Activated naive CD4-positive, alpha-beta T cell treated with anti-CD3 and anti-CD28 coated beads for 36 hours (primary cell): ENCODE data around the gene ACAP2. TPM values are rescaled to one million over a fixed set of nuclear protein-coding genes. Genes with fewer than 3 reads are reported as not detected.

Source experiments
- CTCF ChIA-PET: fragments of 350-600 bp; sonication (Branson Sonifier 250); formaldehyde crosslinking; loops from one replicate; lab custom pipeline; 2021; ENCODE audit warnings: antibody characterized with exemption; lab: Charles Lee
- DNase-seq: peaks from one replicate; pipeline ENCODE4 v3.0.0-alpha.2; 2020
- H3K27ac Mint-ChIP-seq: one replicate; pipeline ENCODE4 v1.8.0; 2021; ENCODE audit warnings: mild to moderate bottlenecking, mixed read lengths
- H3K27me3 Mint-ChIP-seq: one replicate; pipeline ENCODE4 v1.8.0; 2021; ENCODE audit warnings: low read depth, mixed read lengths
- H3K36me3 Mint-ChIP-seq: one replicate; pipeline ENCODE4 v1.8.0; 2021; ENCODE audit warnings: low read depth, mixed read lengths
- H3K4me1 Mint-ChIP-seq: one replicate; pipeline ENCODE4 v1.8.0; 2021; ENCODE audit warnings: low read depth, mixed read lengths
- H3K4me3 Mint-ChIP-seq: one replicate; pipeline ENCODE4 v1.8.0; 2021; ENCODE audit warnings: mild to moderate bottlenecking, moderate library complexity, mixed read lengths
- H3K9me3 Mint-ChIP-seq: one replicate; pipeline ENCODE4 v1.8.0; 2021; ENCODE audit warnings: mixed read lengths
- intact Hi-C: fragments of 100-400 bp; cut with micrococcal nuclease; formaldehyde crosslinking; loops from one replicate; pipeline ENCODE4 v1.15.1; 2023
- total RNA-seq, 2 experiments: library from RNA; stranded (reverse); gene quantifications; one replicate each; pipeline ENCODE4 v1.2.3, GENCODE V29; 2021

Gene ACAP2
- total RNA-seq, 2 experiments from 2014 or later = 37.9 to 42.1 TPM

GRCh38 chr3:195255176-195255500 lies 187.7 kb downstream of the ACAP2 start:
- intact Hi-C loops = loop anchor here (5.0 to 10.0 kb wide), 2 partner anchors 128 to 250 kb away; no protein-coding TSS in a partner anchor
- no peak overlapping the region for H3K27ac Mint-ChIP-seq
- no peaks in the 10 kb centered on the region for H3K27me3 Mint-ChIP-seq
- DNase-seq = no peak
- peaks cover 19% of the 10 kb centered on the region for H3K4me1 Mint-ChIP-seq
- H3K9me3 Mint-ChIP-seq = no peaks in the 10 kb centered on the region
- no peak overlapping the region for H3K4me3 Mint-ChIP-seq
- no peaks in the 10 kb centered on the region for H3K36me3 Mint-ChIP-seq
- CTCF ChIA-PET = interaction anchor here (0.5 to 1.8 kb wide), 3 partner anchors 16 to 572 kb away, joined by 3 to 5 read pairs (median 5); partner anchors contain the start of gene XXYLT1

- CTCF ChIA-PET = interaction anchor here (0.5 to 1.8 kb wide), 3 partner anchors 17 to 571 kb away, joined by 3 to 5 read pairs (median 5); partner anchors contain the start of gene XXYLT1
- Mint-ChIP-seq H3K27me3 (no peaks in the 10 kb centered on the region), H3K9me3 (no peaks in the 10 kb centered on the region), H3K4me1 (peaks cover 23% of the 10 kb centered on the region), H3K27ac (no peak overlapping the region), H3K4me3 (no peak overlapping the region), H3K36me3 (no peaks in the 10 kb centered on the region)
- DNase-seq = no peak
- intact Hi-C loops = loop anchor here (5.0 to 10.0 kb wide), 2 partner anchors 127 to 250 kb away; no protein-coding TSS in a partner anchor
These were observed 188.2 kb downstream of the ACAP2 start for GRCh38 chr3:195254454-195255175.

DNA sequence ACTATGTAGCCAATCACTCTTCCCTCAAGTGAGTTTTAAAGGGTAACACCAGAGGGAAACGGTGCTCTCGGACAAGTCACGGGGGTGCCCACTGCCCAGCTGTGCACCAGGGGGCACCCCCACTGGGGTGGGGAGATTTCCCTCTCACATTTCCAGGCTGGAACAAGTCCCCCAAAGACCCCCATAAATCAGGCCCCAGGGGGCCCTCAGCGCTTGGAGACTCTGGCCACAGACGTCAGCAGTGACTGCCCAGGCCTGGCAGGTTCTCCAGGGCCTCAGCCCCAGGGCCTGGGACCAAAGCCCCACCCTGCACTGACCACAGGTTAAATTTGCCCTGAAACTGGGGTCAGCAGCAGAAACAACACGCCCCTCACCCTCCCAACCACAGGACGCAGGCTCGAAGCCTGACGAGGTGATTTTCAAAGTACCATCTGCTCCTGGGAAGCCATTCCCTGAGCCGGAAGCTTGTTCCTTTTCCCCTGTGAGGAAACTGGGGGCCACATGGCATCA lies 188.8 kb downstream of the ACAP2 start:
- intact Hi-C loops = loop anchor here (10.0 kb wide), 1 partner anchor 249 kb away; no protein-coding TSS in a partner anchor
- no peak for DNase-seq
- H3K36me3 Mint-ChIP-seq = no peaks in the 10 kb centered on the region

DNA sequence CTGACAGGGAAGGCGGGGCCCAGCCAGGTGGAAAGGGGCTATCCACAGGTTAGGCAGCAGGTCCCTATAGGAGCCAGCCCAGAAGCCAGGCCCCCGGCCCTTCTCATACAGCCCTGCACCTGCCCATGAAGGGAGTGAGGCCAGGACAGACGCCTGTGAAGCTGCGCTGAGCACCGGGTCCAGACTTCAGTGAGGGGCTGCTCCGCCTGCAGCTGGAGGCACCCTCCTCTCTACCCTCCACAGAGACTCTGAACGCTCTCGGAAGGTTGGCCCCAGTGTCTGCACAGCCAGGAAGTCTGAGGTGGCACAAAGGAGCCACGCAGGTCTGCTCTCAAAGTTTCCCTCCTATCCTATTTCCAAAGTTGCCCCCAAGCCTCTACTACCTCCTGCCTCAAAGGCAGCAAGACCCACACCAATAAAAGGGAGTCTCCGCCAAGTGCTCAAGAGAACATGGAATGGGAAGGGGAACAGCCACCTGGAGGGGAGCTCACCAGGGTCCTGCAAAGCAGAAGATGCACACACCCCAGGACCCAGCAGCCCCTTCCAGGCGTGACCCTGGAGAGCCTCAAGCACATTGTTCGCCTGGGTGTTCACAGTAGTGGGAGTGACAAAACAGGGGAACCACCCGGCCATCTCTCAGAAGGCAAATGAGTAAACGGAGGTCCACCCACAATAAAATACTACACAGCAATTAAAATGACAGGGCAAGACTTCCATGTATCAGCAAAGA lies 191.3 kb downstream of the ACAP2 start:
- DNase-seq = no peak
- Mint-ChIP-seq H3K36me3 (no peaks in the 10 kb centered on the region), H3K27me3 (no peaks in the 10 kb centered on the region), H3K9me3 (no peaks in the 10 kb centered on the region), H3K4me3 (no peak overlapping the region), H3K4me1 (peaks cover 18% of the 10 kb centered on the region), H3K27ac (no peak overlapping the region)
- intact Hi-C loops = loop anchor here (10.0 kb wide), 1 partner anchor 247 kb away; no protein-coding TSS in a partner anchor
- CTCF ChIA-PET = interaction anchor here (1.4 kb wide), 1 partner anchor 569 kb away, joined by 4 read pairs; no protein-coding TSS in a partner anchor

More for the DNA sequence above, 188.8 kb downstream of the ACAP2 start:
- H3K9me3 Mint-ChIP-seq = no peaks in the 10 kb centered on the region
- CTCF ChIA-PET = no interaction called here
- no peak overlapping the region for H3K27ac Mint-ChIP-seq
- no peaks in the 10 kb centered on the region for H3K27me3 Mint-ChIP-seq
- H3K4me1 Mint-ChIP-seq = peaks cover 23% of the 10 kb centered on the region
- H3K4me3 Mint-ChIP-seq = no peak overlapping the region

GRCh38 chr3:195250473-195251251 lies 192.2 kb downstream of the ACAP2 start:
- Mint-ChIP-seq H3K27ac (peak overlapping the region; percentile 3), H3K4me1 (peaks cover 18% of the 10 kb centered on the region), H3K9me3 (no peaks in the 10 kb centered on the region), H3K36me3 (no peaks in the 10 kb centered on the region), H3K27me3 (no peaks in the 10 kb centered on the region), H3K4me3 (no peak overlapping the region)
- CTCF ChIA-PET = interaction anchor here (0.8 to 2.1 kb wide), 3 partner anchors 9 to 568 kb away, joined by 3 to 8 read pairs (median 4); partner anchors contain the start of gene XXYLT1
- intact Hi-C loops = loop anchor here (10.0 kb wide), 1 partner anchor 246 kb away; no protein-coding TSS in a partner anchor
- DNase-seq = no peak

DNA sequence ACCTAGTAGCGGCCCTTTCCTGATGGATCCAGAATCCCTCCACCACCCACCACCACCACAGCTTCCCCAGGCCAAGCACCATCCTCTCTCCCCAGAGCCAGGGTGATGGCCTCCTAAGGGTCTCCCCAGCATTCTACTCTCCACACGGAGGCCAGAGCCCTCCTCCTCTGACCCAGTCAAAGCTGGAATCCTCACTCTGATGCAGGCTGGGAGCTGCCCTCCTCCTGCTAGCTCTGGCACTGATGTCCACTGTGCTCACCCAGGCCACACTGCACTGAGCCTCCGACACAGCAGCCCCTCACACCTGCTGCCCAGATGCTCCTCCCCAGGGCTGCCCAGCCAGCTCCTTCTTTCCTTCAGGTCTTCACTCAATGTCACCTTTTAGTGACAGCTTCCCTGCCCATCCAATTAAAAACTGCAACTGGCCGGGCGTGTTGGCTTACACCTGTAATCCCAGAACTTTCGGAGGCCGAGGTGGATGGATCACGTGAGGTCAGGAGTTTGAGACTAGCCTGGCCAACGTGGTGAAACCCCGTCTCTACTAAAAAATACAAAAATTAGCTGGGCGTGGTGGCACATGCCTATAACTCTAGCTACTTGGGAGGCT lies 192.9 kb downstream of the ACAP2 start:
- intact Hi-C loops = loop anchor here (10.0 kb wide), 1 partner anchor 245 kb away; no protein-coding TSS in a partner anchor
- DNase-seq = no peak
- Mint-ChIP-seq H3K4me3 (no peak overlapping the region), H3K9me3 (no peaks in the 10 kb centered on the region), H3K4me1 (peaks cover 18% of the 10 kb centered on the region), H3K27ac (no peak overlapping the region), H3K27me3 (no peaks in the 10 kb centered on the region), H3K36me3 (no peaks in the 10 kb centered on the region)
- CTCF ChIA-PET = interaction anchor here (0.8 to 2.1 kb wide), 3 partner anchors 8 to 567 kb away, joined by 3 to 8 read pairs (median 4); partner anchors contain the start of gene XXYLT1

GRCh38 chr3:195249057-195249770 lies 193.6 kb downstream of the ACAP2 start:
- no peak for DNase-seq
- Mint-ChIP-seq H3K27ac (no peak overlapping the region), H3K9me3 (no peaks in the 10 kb centered on the region), H3K4me1 (peaks cover 18% of the 10 kb centered on the region), H3K27me3 (no peaks in the 10 kb centered on the region), H3K4me3 (no peak overlapping the region), H3K36me3 (no peaks in the 10 kb centered on the region)
- CTCF ChIA-PET = interaction anchor here (0.8 to 2.1 kb wide), 2 partner anchors 7 to 22 kb away, joined by 3 to 8 read pairs; partner anchors contain the start of gene XXYLT1
- intact Hi-C loops = no loop called here

- Mint-ChIP-seq H3K36me3 (no peaks in the 10 kb centered on the region), H3K4me3 (no peak overlapping the region), H3K4me1 (peaks cover 18% of the 10 kb centered on the region), H3K27me3 (no peaks in the 10 kb centered on the region), H3K9me3 (no peaks in the 10 kb centered on the region), H3K27ac (no peak overlapping the region)
- DNase-seq = no peak
- intact Hi-C loops = no loop called here
- CTCF ChIA-PET = no interaction called here
These were observed 194.5 kb downstream of the ACAP2 start for GRCh38 chr3:195248281-195248680.

DNA sequence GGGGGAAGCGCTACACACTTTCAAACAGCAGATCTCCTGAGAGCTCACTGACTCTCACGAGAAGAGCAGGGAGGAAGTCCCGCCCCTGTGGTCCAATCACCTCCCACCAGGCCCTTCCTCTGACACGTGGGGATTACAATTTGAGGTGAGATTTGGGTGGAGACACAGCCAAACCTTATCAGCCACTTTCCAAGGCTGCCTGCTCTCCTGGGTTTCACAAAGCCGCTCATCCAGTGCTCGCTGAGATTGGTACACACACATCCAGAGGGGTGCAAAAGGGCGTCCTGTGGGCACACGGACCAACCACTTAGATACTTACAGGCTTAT lies 195.0 kb downstream of the ACAP2 start:
- intact Hi-C loops = no loop called here
- peaks cover 18% of the 10 kb centered on the region for H3K4me1 Mint-ChIP-seq
- H3K27ac Mint-ChIP-seq = no peak overlapping the region
- no peaks in the 10 kb centered on the region for H3K9me3 Mint-ChIP-seq
- CTCF ChIA-PET = no interaction called here
- H3K27me3 Mint-ChIP-seq = no peaks in the 10 kb centered on the region
- DNase-seq = no peak
- H3K36me3 Mint-ChIP-seq = no peaks in the 10 kb centered on the region
- no peak overlapping the region for H3K4me3 Mint-ChIP-seq

- DNase-seq = no peak
- Mint-ChIP-seq H3K4me3 (no peak overlapping the region), H3K9me3 (no peaks in the 10 kb centered on the region), H3K27ac (no peak overlapping the region), H3K27me3 (no peaks in the 10 kb centered on the region), H3K4me1 (peaks cover 18% of the 10 kb centered on the region), H3K36me3 (no peaks in the 10 kb centered on the region)
- intact Hi-C loops = no loop called here
- CTCF ChIA-PET = no interaction called here
These were observed 195.5 kb downstream of the ACAP2 start for GRCh38 chr3:195247086-195247862.
